Activated CD4-positive, alpha-beta memory T cell treated with anti-CD3 and anti-CD28 coated beads, Interleukin-2, amount 10 ng/mL, durations not matched to agents 7 days and 5 days (primary cell): ENCODE measurements around the gene YTHDF1. TPM values are rescaled to one million over a fixed set of nuclear protein-coding genes. Genes with fewer than 3 reads are reported as not detected.

Source experiments
- CTCF ChIA-PET: fragments of 350-600 bp; sonication (Branson Sonifier 250); formaldehyde crosslinking; loops from one replicate; lab custom pipeline; 2021; ENCODE audit warnings: antibody characterized with exemption, inconsistent platforms; lab: Charles Lee
- POLR2A ChIA-PET: fragments of 350-600 bp; sonication (Branson Sonifier 250); formaldehyde crosslinking; loops from one replicate; lab custom pipeline; 2021; ENCODE audit warnings: antibody characterized with exemption; lab: Charles Lee
- DNase-seq: peaks from one replicate; pipeline ENCODE4 v3.0.0-alpha.2; 2020
- H3K27ac Mint-ChIP-seq: one replicate; pipeline ENCODE4 v1.8.0; 2021; ENCODE audit warnings: mild to moderate bottlenecking, mixed read lengths
- H3K27me3 Mint-ChIP-seq: one replicate; pipeline ENCODE4 v1.8.0; 2021; ENCODE audit warnings: mixed read lengths
- H3K36me3 Mint-ChIP-seq: one replicate; pipeline ENCODE4 v1.8.0; 2021; ENCODE audit warnings: low read depth, mixed read lengths
- H3K4me1 Mint-ChIP-seq: one replicate; pipeline ENCODE4 v1.8.0; 2021; ENCODE audit warnings: mixed read lengths
- H3K4me3 Mint-ChIP-seq: one replicate; pipeline ENCODE4 v1.8.0; 2021; ENCODE audit warnings: mild to moderate bottlenecking, mixed read lengths
- H3K9me3 Mint-ChIP-seq: one replicate; pipeline ENCODE4 v1.8.0; 2021; ENCODE audit warnings: mixed read lengths
- total RNA-seq, 2 experiments: library from RNA; stranded (reverse); gene quantifications; one replicate each; pipeline ENCODE4 v1.2.3, GENCODE V29; 2021

The YTHDF1 gene
- total RNA-seq, 2 experiments from 2014 or later: 36.1 to 36.8 TPM

DNA sequence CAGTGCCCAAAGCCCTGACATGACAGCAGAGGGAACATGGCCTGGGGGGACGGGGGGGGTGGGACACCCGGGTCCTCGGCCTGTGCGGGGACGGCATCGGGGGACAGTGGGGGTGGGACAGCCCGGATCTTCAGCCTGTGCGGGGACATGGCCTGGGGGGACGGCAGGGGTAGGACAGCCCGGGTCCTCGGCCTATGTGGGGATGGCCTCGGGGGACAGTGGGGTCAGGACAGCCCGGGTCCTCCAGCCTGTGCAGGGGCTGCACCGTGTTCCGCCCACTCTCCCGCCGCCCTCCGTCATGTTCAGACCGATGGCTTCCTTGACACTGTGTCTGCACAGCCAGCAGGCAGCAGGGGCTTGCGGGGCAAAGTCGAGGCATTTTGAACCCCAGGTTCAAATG is 26.8 kb upstream of the YTHDF1 start:
- CTCF ChIA-PET: no interaction called here
- H3K4me1 Mint-ChIP-seq: no peaks in the 10 kb centered on the region
- POLR2A ChIA-PET: no interaction called here

DNA sequence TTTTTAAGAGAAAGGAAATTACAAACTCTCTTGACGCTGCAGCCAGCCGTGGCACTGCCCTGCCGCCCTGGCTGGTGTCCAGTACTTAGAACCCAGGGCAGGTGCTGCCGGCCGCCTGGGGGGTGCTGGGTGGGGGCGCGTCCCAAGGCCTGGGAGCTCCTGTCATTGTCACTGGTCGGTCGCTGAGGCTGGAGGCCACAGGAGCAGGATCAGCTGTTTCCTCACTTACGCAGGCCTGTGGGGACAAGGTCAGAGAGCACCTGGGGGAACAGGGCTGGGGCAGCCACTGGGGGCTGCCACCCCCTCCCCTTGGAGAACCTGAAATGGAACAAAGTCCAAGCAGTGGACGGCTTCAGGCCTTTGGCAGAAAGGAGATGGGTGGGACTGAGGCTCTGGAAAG is 25.3 kb upstream of the YTHDF1 start:
- ChIA-PET POLR2A (no interaction called here), CTCF (no interaction called here)
- H3K27ac Mint-ChIP-seq: no peak overlapping the region
- H3K4me3 Mint-ChIP-seq: no peak overlapping the region
- no peaks in the 10 kb centered on the region for H3K36me3 Mint-ChIP-seq
- DNase-seq: no peak
- no peaks in the 10 kb centered on the region for H3K27me3 Mint-ChIP-seq
- H3K4me1 Mint-ChIP-seq: no peaks in the 10 kb centered on the region
- H3K9me3 Mint-ChIP-seq: no peaks in the 10 kb centered on the region

More for the DNA sequence above, 26.8 kb upstream of the YTHDF1 start:
- no peaks in the 10 kb centered on the region for H3K9me3 Mint-ChIP-seq
- peaks cover 4% of the 10 kb centered on the region for H3K27me3 Mint-ChIP-seq
- DNase-seq: no peak
- H3K27ac Mint-ChIP-seq: no peak overlapping the region
- H3K36me3 Mint-ChIP-seq: no peaks in the 10 kb centered on the region
- no peak overlapping the region for H3K4me3 Mint-ChIP-seq

DNA sequence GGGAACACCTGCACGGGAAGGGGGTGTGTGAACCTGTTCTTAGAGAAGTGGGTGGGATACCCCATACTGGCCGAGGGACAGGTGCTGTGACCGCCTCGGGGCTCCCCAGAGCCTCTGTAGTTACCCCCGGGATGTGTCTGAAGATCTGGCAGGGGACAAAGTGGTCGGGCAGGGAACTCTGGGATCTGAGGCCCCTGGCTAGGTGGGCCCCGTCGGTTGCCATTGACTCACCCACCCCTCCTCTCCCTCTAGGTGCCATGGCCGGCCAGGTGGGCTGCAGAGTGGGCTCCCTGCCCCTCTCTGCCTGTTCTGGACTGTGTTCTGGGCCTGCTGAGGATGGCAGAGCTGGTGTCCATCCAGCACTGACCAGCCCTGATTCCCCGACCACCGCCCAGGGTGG is 24.1 kb upstream of the YTHDF1 start:
- DNase-seq: no peak
- Mint-ChIP-seq H3K9me3 (no peaks in the 10 kb centered on the region), H3K4me3 (no peak overlapping the region), H3K36me3 (no peaks in the 10 kb centered on the region), H3K27ac (no peak overlapping the region), H3K4me1 (no peaks in the 10 kb centered on the region), H3K27me3 (peaks cover 1% of the 10 kb centered on the region)
- POLR2A ChIA-PET: no interaction called here
- CTCF ChIA-PET: no interaction called here

DNA sequence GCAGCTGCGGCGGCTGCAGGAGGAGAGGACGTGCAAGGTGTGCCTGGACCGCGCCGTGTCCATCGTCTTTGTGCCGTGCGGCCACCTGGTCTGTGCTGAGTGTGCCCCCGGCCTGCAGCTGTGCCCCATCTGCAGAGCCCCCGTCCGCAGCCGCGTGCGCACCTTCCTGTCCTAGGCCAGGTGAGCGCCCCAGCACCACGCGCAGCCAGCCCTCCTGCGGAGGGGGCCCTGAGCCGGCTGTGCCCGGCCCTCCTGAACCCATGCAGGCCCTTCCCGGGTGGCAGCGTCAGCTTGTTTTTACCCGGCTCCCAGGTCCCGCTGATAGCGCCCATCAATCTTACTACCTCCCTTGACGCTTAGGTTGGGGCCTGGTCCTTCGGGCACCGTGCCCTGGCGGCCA is 23.5 kb upstream of the YTHDF1 start:
- peaks cover 1% of the 10 kb centered on the region for H3K4me1 Mint-ChIP-seq
- no peaks in the 10 kb centered on the region for H3K9me3 Mint-ChIP-seq
- peaks cover 1% of the 10 kb centered on the region for H3K27me3 Mint-ChIP-seq
- no peak overlapping the region for H3K4me3 Mint-ChIP-seq
- no peak for DNase-seq
- POLR2A ChIA-PET: no interaction called here
- H3K36me3 Mint-ChIP-seq: no peaks in the 10 kb centered on the region
- CTCF ChIA-PET: no interaction called here
- H3K27ac Mint-ChIP-seq: no peak overlapping the region

DNA sequence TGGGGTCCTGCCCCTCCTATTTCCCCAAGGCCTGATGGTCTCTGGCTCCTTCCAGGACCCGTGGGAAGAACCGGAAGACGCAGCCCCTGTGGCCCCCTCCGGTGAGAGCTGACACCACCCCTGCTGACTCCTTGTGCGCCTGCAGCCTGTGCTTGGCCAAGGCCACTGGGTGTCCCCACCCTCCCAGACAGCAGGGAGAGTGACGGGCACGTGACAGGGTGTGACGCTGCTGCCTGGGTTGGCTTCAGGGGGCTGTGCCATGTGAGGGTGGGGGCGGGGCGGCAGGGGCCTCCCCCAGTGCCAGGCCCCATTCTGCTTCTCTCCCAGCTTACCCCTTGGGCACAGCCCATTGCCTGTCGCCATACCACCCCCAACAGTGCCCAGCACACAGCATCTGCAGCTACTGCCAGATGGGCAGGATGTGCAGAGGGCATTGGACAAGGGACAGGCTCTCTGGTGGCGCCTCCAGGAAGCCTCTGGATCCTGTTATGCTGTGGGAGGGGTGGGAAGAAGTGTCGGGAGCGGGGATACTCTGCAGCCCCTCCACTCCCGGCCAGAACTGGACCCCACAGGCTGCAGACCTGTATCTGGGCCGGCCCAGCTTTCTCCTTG is 22.7 kb upstream of the YTHDF1 start:
- H3K27ac Mint-ChIP-seq: no peak overlapping the region
- ChIA-PET CTCF (interaction anchor here (1.1 kb wide), 1 partner anchor 15 kb away, joined by 4 read pairs; no protein-coding TSS in a partner anchor), POLR2A (no interaction called here)

DNA sequence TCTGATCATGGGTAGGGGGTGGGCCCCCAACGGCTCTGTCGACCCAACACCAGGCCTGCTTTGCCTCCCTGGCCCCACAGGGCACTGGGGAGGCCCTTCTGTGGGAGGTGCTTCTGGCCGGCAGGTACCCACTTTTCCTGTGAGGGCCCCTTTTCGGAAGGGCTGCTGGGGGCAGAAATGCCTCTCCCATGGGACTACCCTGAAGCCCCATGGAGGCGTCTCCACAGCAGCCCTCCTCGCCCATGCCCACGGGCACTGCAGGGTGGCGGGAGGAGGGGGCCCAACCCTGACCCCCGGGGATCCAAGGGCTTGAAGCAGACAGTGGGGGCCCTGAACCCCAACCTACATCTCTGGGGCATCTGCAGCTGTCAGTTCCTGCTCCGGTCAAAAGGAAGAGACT is 22.1 kb upstream of the YTHDF1 start:
- H3K36me3 Mint-ChIP-seq: no peaks in the 10 kb centered on the region

More for the DNA sequence above, 22.7 kb upstream of the YTHDF1 start:
- H3K27me3 Mint-ChIP-seq: peaks cover 1% of the 10 kb centered on the region
- H3K4me1 Mint-ChIP-seq: peaks cover 1% of the 10 kb centered on the region
- H3K4me3 Mint-ChIP-seq: no peak overlapping the region
- H3K9me3 Mint-ChIP-seq: no peaks in the 10 kb centered on the region
- no peak for DNase-seq
- no peaks in the 10 kb centered on the region for H3K36me3 Mint-ChIP-seq

DNA sequence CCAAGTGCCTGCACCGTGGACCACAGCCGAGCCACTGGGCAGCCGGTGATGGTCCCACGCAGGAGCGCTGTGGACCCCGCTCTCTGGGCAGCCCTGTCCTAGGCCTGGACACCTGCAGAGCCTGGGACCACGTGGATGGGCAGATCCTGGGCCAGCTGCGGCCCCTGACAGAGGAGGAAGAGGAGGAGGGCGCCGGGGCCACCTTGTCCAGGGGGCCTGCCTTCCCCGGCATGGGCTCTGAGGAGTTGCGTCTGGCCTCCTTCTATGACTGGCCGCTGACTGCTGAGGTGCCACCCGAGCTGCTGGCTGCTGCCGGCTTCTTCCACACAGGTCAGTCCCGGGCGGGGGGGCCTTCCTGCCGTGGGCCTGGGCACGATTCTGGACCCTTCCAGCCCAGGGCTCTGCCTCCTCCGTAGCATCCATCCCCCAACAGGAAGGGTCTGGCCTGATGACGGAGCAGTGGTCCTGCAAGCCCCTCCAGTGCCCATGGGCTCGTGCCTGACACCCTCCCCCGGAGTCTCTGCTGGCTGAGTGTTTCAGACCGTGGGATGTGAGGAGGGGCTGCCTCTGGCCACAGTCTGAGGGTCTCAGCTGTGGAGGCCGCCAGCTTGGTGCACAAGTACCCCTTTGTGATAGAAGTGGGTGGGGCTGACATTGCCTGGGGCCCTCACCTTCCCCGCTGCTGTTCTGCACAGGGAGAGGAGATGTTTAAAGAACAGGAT is 20.3 kb upstream of the YTHDF1 start:
- peaks cover 11% of the 10 kb centered on the region for H3K27me3 Mint-ChIP-seq
- H3K36me3 Mint-ChIP-seq: no peaks in the 10 kb centered on the region
- no peak overlapping the region for H3K27ac Mint-ChIP-seq
- no peak for DNase-seq
- POLR2A ChIA-PET: interaction anchor here (1.4 kb wide), 1 partner anchor 20 kb away, joined by 3 read pairs; the partner anchor contains the start of gene YTHDF1
- no peaks in the 10 kb centered on the region for H3K9me3 Mint-ChIP-seq
- peaks cover 1% of the 10 kb centered on the region for H3K4me1 Mint-ChIP-seq
- CTCF ChIA-PET: interaction anchor here (1.1 to 2.1 kb wide), 2 partner anchors 12 to 13 kb away, joined by 3 to 14 read pairs; no protein-coding TSS in a partner anchor
- H3K4me3 Mint-ChIP-seq: no peak overlapping the region

More for the DNA sequence above, 22.1 kb upstream of the YTHDF1 start:
- POLR2A ChIA-PET: no interaction called here
- CTCF ChIA-PET: interaction anchor here (1.1 kb wide), 1 partner anchor 14 kb away, joined by 4 read pairs; no protein-coding TSS in a partner anchor
- DNase-seq: no peak
- Mint-ChIP-seq H3K4me1 (peaks cover 1% of the 10 kb centered on the region), H3K4me3 (no peak overlapping the region), H3K27me3 (peaks cover 1% of the 10 kb centered on the region), H3K9me3 (no peaks in the 10 kb centered on the region), H3K27ac (no peak overlapping the region)

DNA sequence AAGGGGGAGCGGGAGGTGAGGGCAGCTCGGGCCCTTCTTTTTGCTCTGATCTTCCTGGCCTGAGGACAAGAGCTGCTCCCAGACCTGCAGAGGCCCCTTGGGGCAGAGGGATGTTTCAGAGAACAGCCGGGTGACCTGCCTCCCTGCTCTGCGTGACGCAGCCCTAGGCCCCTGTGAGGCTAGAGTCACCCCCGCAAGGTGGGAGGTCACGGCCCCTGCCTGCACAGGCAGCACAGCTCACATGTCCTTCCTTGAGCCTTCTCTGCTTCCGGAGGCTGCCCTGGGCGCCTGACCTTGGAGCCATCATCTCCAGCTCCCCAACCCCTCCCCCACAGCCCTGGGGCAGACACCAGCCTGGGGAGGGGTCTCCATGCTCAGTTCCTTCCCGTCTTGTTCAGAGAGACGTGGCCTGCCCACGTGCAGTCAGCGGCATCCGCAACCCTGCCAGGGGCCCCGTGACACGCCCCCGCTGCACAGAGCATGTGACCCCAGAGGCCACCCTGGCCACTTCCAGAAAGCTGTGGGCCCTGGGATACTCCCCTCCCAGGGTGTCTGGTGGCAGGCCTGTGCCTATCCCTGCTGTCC is 19.6 kb upstream of the YTHDF1 start, which contains the start of gene BIRC7:
Gene BIRC7 (plus strand): TSS at position 507 of the 585 bp plus-strand sequence. CDS start 192 bp downstream, outside the sequence.
- Mint-ChIP-seq H3K36me3 (no peaks in the 10 kb centered on the region), H3K4me3 (no peak within 1 kb of the TSS), H3K27ac (no peak within 1 kb of the TSS), H3K4me1 (peaks cover 1% of the 10 kb centered on the region), H3K27me3 (peaks cover 18% of the 10 kb centered on the region), H3K9me3 (no peaks in the 10 kb centered on the region)
- CTCF ChIA-PET: interaction anchor here (2.1 kb wide), 1 partner anchor 12 kb away, joined by 14 read pairs; no protein-coding TSS in a partner anchor
- no peak for DNase-seq
- POLR2A ChIA-PET: interaction anchor here (1.4 kb wide), 1 partner anchor 19 kb away, joined by 3 read pairs; the partner anchor contains the start of gene YTHDF1

DNA sequence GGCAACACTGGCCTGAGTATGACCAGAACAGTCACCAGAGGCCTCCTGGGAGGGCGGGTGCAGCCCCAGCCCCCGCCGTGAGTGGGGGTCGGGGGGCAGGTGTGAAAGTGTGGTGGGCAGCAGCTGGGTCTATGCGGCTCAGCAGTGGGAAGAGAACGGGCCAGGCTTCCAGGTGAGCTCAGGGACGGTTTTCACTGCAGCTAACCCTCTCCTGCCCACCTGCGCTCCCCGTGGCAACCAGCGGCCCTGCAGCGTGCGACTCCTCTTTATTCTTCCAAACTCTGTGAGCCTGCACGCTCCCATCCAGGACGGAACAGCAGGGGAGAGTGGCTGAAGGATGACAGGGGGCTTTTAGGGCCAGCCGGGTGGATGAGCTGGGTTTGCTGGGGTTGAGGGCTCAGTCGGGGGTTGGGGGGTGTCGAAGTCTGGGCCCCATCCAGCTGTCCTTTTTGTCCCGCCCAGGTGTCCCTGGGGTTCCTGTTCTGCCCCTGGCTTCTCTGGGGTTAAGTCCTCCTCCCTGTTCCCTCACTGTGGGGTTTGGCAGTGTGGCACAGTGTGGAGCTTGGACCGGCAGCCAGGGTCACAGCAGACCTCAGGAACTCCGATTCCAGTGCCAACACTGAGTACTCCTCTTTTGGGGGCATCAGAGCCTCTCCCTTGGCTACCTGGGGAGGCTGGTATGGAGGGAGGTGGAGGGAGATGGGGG is 18.9 kb upstream of the YTHDF1 start:
- H3K4me3 Mint-ChIP-seq: no peak overlapping the region
- no peak for DNase-seq
- ChIA-PET CTCF (interaction anchor here (2.1 kb wide), 1 partner anchor 11 kb away, joined by 14 read pairs; no protein-coding TSS in a partner anchor), POLR2A (interaction anchor here (1.0 kb wide), 1 partner anchor 20 kb away, joined by 3 read pairs; no protein-coding TSS in a partner anchor)
- no peak overlapping the region for H3K27ac Mint-ChIP-seq
- H3K27me3 Mint-ChIP-seq: peaks cover 24% of the 10 kb centered on the region
- H3K36me3 Mint-ChIP-seq: no peaks in the 10 kb centered on the region
- no peaks in the 10 kb centered on the region for H3K9me3 Mint-ChIP-seq
- peaks cover 1% of the 10 kb centered on the region for H3K4me1 Mint-ChIP-seq

DNA sequence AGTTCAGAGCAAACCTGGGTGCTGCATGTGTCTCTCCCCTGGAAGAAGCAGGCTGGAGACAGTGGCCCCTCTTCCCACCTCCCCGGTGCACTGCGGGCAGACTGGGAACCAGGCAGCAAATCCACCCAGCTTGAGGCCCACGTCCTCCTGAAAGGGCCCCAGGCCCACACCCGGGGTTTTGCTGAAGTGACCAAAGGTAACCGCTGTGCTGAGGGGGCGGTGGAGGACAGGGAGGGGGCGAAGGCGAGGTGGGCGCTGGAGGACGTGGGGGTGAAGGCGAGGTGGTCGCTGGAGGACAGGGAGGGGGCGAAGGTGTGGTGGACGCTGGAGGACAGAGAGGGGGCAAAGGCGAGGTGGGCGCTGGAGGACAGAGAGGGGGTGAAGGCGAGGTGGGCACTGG is 18.0 kb upstream of the YTHDF1 start:
- Mint-ChIP-seq H3K4me1 (peaks cover 1% of the 10 kb centered on the region), H3K9me3 (no peaks in the 10 kb centered on the region), H3K4me3 (no peak overlapping the region), H3K36me3 (no peaks in the 10 kb centered on the region), H3K27me3 (peaks cover 31% of the 10 kb centered on the region), H3K27ac (no peak overlapping the region)
- ChIA-PET POLR2A (no interaction called here), CTCF (interaction anchor here (1.0 kb wide), 1 partner anchor 11 kb away, joined by 4 read pairs; no protein-coding TSS in a partner anchor)
- DNase-seq: no peak

DNA sequence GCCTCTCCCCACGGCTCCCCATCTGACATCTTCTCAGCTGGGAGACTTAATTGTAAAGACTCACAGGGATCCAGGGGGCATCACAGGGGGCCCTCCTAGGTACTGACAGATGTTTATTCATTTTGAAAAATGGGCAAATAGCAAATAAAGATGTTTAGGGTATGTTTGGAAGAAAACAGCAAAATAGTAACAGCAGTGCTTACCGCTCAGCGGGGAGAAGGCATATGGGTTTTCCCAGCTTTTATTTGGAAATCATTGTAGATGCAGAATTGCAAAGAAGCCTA is 17.1 kb upstream of the YTHDF1 start:
- H3K36me3 Mint-ChIP-seq: no peaks in the 10 kb centered on the region
- ChIA-PET POLR2A (no interaction called here), CTCF (interaction anchor here (1.0 kb wide), 1 partner anchor 10 kb away, joined by 4 read pairs; no protein-coding TSS in a partner anchor)
- no peak for DNase-seq
- peaks cover 35% of the 10 kb centered on the region for H3K27me3 Mint-ChIP-seq
- H3K4me1 Mint-ChIP-seq: peaks cover 1% of the 10 kb centered on the region
- H3K4me3 Mint-ChIP-seq: no peak overlapping the region
- no peak overlapping the region for H3K27ac Mint-ChIP-seq
- no peaks in the 10 kb centered on the region for H3K9me3 Mint-ChIP-seq

DNA sequence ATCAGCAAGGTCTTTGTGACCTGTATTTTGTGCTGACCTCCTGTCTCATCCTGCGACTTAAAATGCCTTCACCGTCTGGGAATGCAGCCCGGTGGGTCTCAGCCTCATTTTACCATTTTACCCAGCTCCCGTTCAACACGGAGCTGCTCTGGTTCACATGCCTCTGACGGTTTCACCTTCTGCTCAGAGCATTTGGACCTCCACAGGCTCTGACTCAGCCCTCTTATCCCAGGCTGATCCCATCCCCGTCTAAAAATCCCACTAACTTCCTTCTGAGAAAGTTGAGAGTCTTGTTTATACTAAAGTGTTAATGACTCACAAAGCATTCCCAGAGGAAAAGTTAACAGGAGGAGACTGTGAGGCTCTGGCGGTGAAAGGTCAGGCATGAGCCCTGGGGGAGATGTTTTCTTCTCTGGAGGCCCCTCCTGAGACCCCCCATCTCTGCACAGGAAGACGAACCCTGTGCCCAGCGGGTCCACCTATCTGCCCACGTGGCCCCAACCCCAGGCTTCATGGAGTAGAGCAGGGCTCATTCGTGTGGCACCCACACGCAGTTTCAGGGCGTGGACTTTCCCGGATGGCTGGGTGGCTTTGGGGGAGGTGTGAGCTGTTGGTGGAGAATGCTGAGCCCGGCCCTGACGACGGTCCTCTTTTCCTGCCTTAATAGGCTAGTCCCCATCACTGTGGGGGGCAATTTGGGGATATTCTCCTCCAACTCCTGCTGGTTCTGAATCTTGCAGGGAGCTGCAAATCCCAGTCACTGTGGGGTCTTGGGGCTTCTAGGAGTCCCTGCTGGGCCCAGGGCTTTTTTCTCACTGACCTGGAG is 16.5 kb upstream of the YTHDF1 start:
- Mint-ChIP-seq H3K9me3 (no peaks in the 10 kb centered on the region), H3K4me1 (peaks cover 1% of the 10 kb centered on the region), H3K27ac (no peak overlapping the region), H3K4me3 (no peak overlapping the region), H3K36me3 (no peaks in the 10 kb centered on the region), H3K27me3 (peaks cover 35% of the 10 kb centered on the region)
- ChIA-PET CTCF (interaction anchor here (1.0 kb wide), 1 partner anchor 10 kb away, joined by 4 read pairs; no protein-coding TSS in a partner anchor), POLR2A (no interaction called here)
- no peak for DNase-seq
